Adrenal gland (tissue), 12 donors: Measurements from ENCODE around the gene LHX6. TPM values are rescaled to one million over a fixed set of nuclear protein-coding genes. Genes with fewer than 3 reads are reported as not detected.

ENCODE experiments used
- DNase-seq, 7 donors: peaks; one replicate each; pipeline ENCODE4 v3.0.0-alpha.2; 2019 to 2020
- H3K27ac ChIP-seq, 5 donors: fragments of 200-600 bp; sonication (generic) in 4 of 5; 1 replicate in 3 of 5; 2 replicates in 2 of 5; pipeline versions ENCODE4 v1.5.1 to v1.8.0; 2016 to 2020; ENCODE audit warnings: mild to moderate bottlenecking in 1 of 5
- H3K27me3 ChIP-seq: fragments of 200-600 bp; 2 replicates; pipeline ENCODE4 v1.8.0; 2021
- H3K36me3 ChIP-seq, 2 donors: fragments of 200-600 bp; replicated peaks in 1 of 2; 1 replicate in 1 of 2; 2 replicates in 1 of 2; pipeline versions ENCODE4 v1.5.1 to v1.8.0; 2018 to 2022
- H3K4me1 ChIP-seq, 2 donors: fragments of 200-600 bp; replicated peaks in 1 of 2; 1 replicate in 1 of 2; 2 replicates in 1 of 2; pipeline versions ENCODE4 v1.5.1 to v1.8.0; 2018 to 2021
- H3K4me3 ChIP-seq, 4 donors: fragments of 200-600 bp; sonication (generic) in 3 of 4; one replicate each; pipeline ENCODE4 v1.5.1; 2016 to 2018
- H3K9me3 ChIP-seq, 3 donors: fragments of 200-600 bp; sonication (generic) in 1 of 3; replicated peaks in 1 of 3; 1 replicate in 2 of 3; 2 replicates in 1 of 3; pipeline versions ENCODE4 v1.5.1 to v1.8.0; 2016 to 2021
- POLR2A ChIP-seq, 2 donors: fragments of 450-650 bp; IDR thresholded peaks; one replicate each; pipeline ENCODE4 v1.6.1; 2017; ENCODE audit warnings: antibody characterized with exemption in 2 of 2, mild to moderate bottlenecking in 2 of 2, moderate library complexity in 1 of 2
- WGBS, 4 donors: extraction: QIAGEN DNeasy Blood & Tissue Kit in 2 of 4; methylation state at CpG; one replicate each; pipeline versions ENCODE4 v1.1.5 to v1.1.7; 2013 to 2017; 5-methylcytosine and 5-hydroxymethylcytosine counted together
- intact Hi-C, 2 donors: fragments of 100-400 bp; cut with DNase I; formaldehyde crosslinking; loops; one replicate each; pipeline versions ENCODE4 v1.14.1 to v1.15.0; 2022 to 2023
- polyA plus RNA-seq, 3 donors: library from polyadenylated mRNA; stranded (reverse); fragments of 200-250 nt in 2 of 3; fragments of 350-450 nt in 1 of 3; fragmentation: Illumina TruSeq in 1 of 3; extraction: RNeasy Lipid Tissue Mini Kit (QIAGEN cat#74804) in 1 of 3; gene quantifications; one replicate each; pipeline ENCODE4 v1.2.3, GENCODE V29; 2013 to 2014
- total RNA-seq, 9 donors: library from RNA; depleted of rRNA in 4 of 9; stranded (reverse); fragments of >200 nt in 4 of 9; fragments of 120-200 nt in 1 of 9; fragmentation: NEBNext Ultra II Directional in 1 of 9; extraction: Animal tissue kit (Norgen Biotek cat#: 25700) in 1 of 9; gene quantifications; one replicate each; pipeline versions ENCODE4 v1.1.0 to v1.2.4, GENCODE V29; 2013 to 2023
- TF ChIP-seq, protein P1 (sequence below), 6 experiments: fragments of 450-650 bp in 4 of 6; fragments of 200-600 bp in 2 of 6; sonication (generic) in 1 of 6; IDR thresholded peaks; 1 replicate in 5 of 6; 2 replicates in 1 of 6; pipeline versions ENCODE4 v1.5.1 to v1.8.0; 2016 to 2021; ENCODE audit warnings: antibody characterized with exemption in 6 of 6, mild to moderate bottlenecking in 2 of 6, moderate library complexity in 1 of 6
- donor health status: healthy with polysubstance abuse.
- donor health status: Bipolar disorder and iron deficiency.
- donor health status: DM: yes; HTN: yes; CAD: no.
- donor health status: DM: no; HTN: no; CAD: no.
- donor health status: DM: no; HTN: no; CAD: no.
- donor health status: DM: yes; HTN: yes; CAD: no.

LHX6 gene
- total and polyA plus RNA-seq, 12 donors: 0.17 to 3.6 (median 1.5) TPM

GRCh38 chr9:122228191-122228567 is 578 bp downstream of the LHX6 start:
- 2 to 3% (median 2%) methylated on average over 30 to 38 of the region's 38 CpGs for WGBS, 4 donors
- peaks cover 83% of the 10 kb centered on the region for H3K27me3 ChIP-seq
- no peaks in the 10 kb centered on the region for H3K9me3 ChIP-seq
- peak in 1 of 7 donors; percentile 9 for DNase-seq
- no peak overlapping the region for H3K27ac ChIP-seq
- intact Hi-C loops: no loop called here
- H3K4me3 ChIP-seq: peak overlapping the region in 2 of 4 donors; percentile 6 to 55
- peaks cover 11 to 19% of the 10 kb centered on the region in 2 donors for H3K4me1 ChIP-seq
- TF ChIP-seq, protein P1, sequence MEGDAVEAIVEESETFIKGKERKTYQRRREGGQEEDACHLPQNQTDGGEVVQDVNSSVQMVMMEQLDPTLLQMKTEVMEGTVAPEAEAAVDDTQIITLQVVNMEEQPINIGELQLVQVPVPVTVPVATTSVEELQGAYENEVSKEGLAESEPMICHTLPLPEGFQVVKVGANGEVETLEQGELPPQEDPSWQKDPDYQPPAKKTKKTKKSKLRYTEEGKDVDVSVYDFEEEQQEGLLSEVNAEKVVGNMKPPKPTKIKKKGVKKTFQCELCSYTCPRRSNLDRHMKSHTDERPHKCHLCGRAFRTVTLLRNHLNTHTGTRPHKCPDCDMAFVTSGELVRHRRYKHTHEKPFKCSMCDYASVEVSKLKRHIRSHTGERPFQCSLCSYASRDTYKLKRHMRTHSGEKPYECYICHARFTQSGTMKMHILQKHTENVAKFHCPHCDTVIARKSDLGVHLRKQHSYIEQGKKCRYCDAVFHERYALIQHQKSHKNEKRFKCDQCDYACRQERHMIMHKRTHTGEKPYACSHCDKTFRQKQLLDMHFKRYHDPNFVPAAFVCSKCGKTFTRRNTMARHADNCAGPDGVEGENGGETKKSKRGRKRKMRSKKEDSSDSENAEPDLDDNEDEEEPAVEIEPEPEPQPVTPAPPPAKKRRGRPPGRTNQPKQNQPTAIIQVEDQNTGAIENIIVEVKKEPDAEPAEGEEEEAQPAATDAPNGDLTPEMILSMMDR (IDR thresholded peaks at IDR 0.05): no peak
- no peak for TF ChIP-seq POLR2A (IDR thresholded peaks at IDR 0.05)
- no peaks in the 10 kb centered on the region for H3K36me3 ChIP-seq

DNA sequence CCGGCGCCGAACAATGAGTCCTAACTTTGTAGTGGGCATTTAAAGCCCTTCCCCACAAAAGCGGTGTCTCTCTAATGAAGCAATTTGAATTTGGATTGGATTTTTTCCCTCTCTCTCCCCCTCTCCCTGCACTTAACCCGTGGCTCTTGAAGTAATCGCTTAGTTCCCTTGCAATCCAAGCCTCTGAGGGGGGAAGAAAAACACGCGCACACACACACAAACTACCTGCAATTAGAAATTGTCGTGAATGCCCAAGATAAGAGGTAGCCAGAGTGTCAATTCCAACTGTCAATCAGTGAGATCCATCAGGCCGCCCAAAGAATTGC is 1.2 kb downstream of the LHX6 start:
- Histone ChIP-seq H3K36me3 (no peaks in the 10 kb centered on the region), H3K4me3 (peak overlapping the region in 1 of 4 donors; percentile 55), H3K9me3 (no peaks in the 10 kb centered on the region), H3K4me1 (peaks cover 11 to 19% of the 10 kb centered on the region in 2 donors), H3K27me3 (peaks cover 89% of the 10 kb centered on the region), H3K27ac (no peak overlapping the region)
- DNase-seq: no peak
- 12 to 28% (median 19%) methylated on average over 7 to 10 of the region's 10 CpGs for WGBS, 4 donors
- intact Hi-C loops: no loop called here
- TF ChIP-seq POLR2A (IDR thresholded peaks at IDR 0.05): no peak
- TF ChIP-seq, protein P1 (IDR thresholded peaks at IDR 0.05): no peak

DNA sequence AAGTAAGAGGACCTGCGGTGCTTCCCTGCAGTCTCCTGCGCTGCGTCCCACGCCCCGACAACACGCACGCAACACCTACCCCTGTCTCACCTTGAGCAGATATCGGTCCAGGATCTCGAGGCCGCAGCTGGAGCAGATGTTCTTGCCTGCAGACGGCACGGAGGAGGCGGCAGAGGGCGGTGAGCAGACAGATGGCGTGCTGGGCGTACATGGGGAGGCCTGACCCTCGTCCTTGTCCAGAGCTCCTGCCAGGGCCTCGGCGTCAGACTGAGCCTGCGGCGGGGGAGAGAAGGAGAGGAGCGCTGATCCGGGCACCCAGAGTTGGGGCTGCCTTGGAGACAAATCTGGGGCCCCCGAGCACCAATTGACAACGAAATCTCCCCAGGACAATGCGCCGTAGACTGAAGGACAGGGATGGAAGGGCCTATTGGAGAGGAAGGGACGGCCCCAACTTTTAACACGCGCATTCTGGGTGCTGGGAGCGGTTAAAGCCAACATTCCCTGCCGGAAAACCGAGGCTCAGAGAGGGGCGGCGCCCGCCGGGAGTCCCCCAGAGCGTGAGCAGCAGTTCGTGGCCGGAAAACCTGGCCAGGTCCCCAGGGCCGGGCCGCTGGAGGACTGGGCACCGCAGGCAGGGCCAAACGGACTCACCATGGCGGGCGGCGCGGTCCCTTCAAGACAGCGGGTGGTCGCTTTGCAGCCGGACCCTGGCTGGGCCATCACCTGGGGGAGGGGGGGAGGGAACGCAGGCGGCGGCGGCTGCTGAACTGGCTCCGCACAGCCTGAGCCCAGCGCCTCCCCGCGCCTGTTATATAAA is 1.8 kb downstream of the LHX6 start:
- no peaks in the 10 kb centered on the region for H3K9me3 ChIP-seq
- peaks cover 11 to 19% of the 10 kb centered on the region in 2 donors for H3K4me1 ChIP-seq
- DNase-seq: peak in 2 of 7 donors; percentile 8 to 23
- peak overlapping the region in 1 of 4 donors; percentile 55 for H3K4me3 ChIP-seq
- intact Hi-C loops: no loop called here
- WGBS, 4 donors: 14 to 37% (median 28%) methylated on average over 22 to 59 of the region's 59 CpGs
- no peak overlapping the region for H3K27ac ChIP-seq
- H3K36me3 ChIP-seq: no peaks in the 10 kb centered on the region
- peaks cover 95% of the 10 kb centered on the region for H3K27me3 ChIP-seq
- TF ChIP-seq, protein P1 (IDR thresholded peaks at IDR 0.05): no peak
- TF ChIP-seq POLR2A (IDR thresholded peaks at IDR 0.05): no peak

GRCh38 chr9:122226142-122226757 is 2.5 kb downstream of the LHX6 start:
- Histone ChIP-seq H3K4me1 (peaks cover 11 to 19% of the 10 kb centered on the region in 2 donors), H3K36me3 (no peaks in the 10 kb centered on the region), H3K27me3 (peaks cover 98% of the 10 kb centered on the region), H3K27ac (no peak overlapping the region), H3K9me3 (no peaks in the 10 kb centered on the region), H3K4me3 (no peak overlapping the region)
- TF ChIP-seq, protein P1 (IDR thresholded peaks at IDR 0.05): no peak
- TF ChIP-seq POLR2A (IDR thresholded peaks at IDR 0.05): no peak
- DNase-seq: peak in 1 of 7 donors; percentile 24
- 17 to 58% (median 33%) methylated on average over 27 to 51 of the region's 51 CpGs for WGBS, 4 donors
- intact Hi-C loops: no loop called here
